Measurements from ENCODE around the gene HOXD1.

HOXD1 gene

DNA sequence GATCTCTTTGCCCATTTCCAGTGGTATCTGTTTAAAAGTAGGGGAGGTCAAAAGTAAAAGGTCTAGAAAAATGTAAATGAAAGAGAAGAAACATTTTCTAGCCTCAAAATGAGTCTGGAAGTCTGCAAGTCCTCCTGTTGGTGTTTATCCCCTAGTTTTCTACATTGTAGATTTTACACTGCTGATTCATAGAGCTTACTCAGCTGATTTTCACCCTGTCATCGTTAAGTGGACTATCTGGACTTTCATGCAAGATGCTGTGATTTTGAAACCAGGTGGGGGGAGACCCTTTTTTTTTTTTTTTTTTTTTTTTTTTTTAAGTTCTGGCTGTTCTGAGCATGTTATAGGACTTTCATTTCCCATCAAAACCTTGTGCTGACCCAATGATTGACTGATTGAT lies 21.1 kb upstream of the HOXD1 start:
- DNase-seq = no peak

DNA sequence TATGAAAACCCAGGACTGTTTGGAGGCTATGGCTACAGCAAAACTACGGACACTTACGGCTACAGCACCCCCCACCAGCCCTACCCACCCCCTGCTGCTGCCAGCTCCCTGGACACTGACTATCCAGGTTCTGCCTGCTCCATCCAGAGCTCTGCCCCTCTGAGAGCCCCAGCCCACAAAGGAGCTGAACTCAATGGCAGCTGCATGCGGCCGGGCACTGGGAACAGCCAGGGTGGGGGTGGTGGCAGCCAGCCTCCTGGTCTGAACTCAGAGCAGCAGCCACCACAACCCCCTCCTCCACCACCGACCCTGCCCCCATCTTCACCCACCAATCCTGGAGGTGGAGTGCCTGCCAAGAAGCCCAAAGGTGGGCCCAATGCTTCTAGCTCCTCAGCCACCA lies 19.3 kb upstream of the HOXD1 start:
- no peak for DNase-seq

DNA sequence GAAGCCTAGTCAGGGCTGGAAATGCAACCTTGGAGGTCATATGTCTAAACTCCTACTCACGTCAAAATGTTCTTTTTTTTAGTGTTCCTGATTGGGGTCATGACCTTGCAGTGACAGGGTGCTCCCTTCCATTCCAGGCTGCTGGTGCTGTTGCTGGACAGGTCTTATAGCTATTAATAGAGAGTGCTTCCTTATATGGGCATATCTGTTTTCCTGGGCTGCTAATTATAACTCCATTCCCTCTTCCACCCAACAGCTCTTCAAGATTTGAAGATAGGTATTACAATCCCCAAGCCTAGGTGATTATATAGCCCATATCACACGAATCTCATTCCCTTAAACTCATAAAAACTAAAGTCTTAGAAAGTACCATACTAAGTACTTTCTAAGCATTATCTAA lies 18.8 kb upstream of the HOXD1 start:
- DNase-seq = no peak

DNA sequence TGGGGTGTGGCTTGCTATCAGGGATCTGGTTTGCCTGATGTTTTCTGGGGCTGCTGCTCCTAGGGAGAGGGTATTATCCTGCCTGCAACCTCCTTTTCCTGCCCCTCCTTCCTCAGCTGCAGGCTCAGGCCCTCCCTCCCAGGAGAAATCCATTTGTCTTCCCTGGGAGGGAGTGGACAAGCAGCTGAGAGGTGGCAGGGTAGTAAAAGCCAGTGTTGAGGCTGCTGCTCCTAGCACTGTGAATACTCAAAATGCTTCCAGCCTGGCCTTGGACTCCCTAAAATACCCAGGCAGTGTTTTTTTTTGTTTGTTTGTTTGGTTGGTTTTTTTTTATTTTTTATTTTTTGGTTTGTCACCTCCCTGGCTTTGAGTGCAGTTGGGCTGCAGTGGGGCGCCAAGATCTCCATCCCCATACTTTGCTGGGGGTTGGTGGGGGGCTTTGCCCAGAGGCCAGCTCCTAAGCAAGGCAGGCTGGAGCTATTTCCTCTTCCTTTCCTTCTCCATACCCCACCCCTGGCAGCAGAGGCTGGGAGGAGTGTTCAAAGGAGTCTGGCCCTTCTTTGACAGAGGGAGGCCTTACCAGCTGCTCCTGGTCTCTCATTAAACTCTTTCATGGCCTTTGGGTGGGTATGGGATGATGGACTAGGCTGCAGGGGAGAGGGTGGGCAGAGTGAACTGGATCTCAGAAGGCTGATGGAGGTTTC lies 17.7 kb upstream of the HOXD1 start:
- no peak for DNase-seq

DNA sequence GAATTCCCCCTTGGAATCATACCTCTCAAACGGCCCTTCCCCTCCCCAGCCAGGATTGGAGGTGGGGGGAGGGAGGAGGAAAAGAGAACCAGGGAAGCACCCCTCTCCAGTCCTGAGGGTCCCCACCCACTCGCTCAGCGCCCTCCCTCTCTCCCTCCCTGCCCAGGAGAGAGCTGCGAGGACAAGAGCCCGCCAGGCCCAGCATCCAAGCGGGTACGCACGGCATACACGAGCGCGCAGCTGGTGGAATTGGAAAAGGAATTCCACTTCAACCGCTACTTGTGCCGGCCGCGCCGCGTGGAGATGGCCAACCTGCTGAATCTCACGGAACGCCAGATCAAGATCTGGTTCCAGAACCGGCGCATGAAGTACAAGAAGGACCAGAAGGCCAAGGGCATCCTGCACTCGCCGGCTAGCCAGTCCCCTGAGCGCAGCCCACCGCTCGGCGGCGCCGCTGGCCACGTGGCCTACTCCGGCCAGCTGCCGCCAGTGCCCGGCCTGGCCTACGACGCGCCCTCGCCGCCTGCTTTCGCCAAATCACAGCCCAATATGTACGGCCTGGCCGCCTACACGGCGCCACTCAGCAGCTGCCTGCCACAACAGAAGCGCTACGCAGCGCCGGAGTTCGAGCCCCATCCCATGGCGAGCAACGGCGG lies 17.0 kb upstream of the HOXD1 start:
- no peak for DNase-seq

DNA sequence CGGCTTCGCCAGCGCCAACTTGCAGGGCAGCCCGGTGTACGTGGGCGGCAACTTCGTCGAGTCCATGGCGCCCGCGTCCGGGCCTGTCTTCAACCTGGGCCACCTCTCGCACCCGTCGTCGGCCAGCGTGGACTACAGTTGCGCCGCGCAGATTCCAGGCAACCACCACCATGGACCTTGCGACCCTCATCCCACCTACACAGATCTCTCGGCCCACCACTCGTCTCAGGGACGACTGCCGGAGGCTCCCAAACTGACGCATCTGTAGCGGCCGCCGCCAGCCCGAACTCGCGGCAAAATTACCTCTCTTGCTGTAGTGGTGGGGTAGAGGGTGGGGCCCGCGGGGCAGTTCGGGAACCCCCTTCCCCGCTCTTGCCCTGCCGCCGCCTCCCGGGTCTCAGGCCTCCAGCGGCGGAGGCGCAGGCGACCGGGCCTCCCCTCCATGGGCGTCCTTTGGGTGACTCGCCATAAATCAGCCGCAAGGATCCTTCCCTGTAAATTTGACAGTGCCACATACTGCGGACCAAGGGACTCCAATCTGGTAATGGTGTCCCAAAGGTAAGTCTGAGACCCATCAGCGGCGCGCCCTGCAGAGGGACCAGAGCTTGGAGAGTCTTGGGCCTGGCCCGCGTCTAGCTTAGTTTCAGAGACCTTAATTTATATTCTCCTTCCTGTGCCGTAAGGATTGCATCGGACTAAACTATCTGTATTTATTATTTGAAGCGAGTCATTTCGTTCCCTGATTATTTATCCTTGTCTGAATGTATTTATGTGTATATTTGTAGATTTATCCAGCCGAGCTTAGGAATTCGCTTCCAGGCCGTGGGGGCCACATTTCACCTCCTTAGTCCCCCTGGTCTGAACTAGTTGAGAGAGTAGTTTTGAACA lies 16.2 kb upstream of the HOXD1 start:
- no peak for DNase-seq

DNA sequence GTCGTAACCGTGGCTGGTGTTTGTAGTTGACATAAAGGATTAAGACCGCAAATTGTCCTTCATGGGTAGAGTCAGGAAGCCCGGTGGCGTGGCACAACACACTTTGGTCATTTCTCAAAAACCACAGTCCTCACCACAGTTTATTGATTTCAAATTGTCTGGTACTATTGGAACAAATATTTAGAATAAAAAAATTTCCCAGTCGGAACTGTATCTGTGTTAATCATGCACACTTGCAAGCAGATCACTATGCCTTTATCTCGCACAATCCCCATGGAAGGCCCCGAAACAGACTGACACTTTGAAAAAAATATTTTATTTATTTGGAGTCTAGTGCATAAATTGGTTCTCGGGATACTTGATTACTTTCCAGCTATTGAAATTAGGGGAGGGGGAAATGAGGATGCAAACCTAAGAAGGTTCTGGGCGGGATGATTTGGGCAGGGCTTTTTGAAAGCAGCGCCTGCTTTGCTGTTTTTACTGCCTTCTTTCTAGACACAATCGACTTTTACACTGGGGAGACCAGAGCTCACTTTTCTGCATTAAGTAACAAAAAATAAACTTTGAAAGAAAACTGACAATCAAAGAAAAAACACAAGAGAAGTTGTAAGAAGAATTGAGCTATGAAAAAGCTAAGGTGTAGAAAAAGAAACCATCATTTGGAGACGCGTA lies 15.4 kb upstream of the HOXD1 start:
- DNase-seq = no peak

DNA sequence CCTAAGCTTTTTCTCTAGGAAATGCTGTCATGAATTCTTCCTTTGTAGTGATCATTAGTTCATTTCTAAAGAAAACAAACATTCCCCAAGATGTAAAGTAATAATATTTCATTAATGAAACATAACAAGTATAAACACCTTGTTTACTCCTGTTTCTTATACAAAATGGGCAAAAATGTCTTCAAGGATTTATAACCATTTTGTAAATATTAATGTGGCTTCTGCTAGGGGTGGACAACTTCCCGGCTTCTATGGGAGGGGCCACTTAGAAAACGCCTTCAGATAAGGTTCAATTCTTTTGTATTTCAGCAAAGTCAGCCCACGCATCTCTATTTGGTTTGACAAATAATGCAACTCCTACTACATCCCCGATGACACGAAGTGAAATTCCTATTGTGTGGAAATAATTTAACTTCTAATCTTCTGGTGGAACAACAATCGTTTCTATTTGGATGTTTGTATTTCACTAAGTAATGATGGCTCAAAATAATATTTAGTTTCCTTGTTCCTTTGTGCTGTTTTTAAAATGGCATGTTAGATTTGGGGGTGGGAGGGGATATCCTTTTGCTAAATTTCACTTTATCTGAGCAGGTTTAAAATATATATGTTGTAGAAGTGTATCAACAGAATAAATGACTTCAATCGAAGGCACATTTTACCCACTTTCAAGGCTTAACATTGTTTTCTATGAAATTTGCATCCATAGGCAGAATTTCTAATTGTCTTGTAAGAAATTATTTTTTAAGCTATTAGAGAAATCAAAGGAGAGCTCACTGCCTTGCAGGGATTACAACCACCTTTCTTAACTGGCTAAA lies 14.7 kb upstream of the HOXD1 start:
- no peak for DNase-seq

DNA sequence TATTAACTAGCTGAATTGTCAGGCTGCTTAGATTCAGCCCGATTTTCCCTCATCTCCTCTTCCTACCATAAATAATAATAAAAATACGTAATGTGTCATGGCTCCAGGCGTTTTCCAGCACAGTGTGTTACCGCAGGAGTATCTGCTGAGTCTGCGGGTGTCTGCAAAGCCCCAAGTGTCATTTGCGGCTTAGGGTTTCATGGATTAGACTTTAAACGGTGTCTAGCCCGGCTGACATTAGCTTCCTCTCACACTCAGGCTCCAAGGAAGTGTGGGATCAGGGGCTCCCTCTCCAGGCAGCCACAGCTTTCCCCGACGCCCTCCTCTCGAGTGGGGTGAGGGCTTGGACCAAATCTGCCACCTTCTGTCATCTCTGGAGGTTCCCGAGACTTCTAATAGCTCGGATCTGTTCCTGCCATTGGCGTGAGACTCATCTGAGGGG lies 14.1 kb upstream of the HOXD1 start:
- no peak for DNase-seq

DNA sequence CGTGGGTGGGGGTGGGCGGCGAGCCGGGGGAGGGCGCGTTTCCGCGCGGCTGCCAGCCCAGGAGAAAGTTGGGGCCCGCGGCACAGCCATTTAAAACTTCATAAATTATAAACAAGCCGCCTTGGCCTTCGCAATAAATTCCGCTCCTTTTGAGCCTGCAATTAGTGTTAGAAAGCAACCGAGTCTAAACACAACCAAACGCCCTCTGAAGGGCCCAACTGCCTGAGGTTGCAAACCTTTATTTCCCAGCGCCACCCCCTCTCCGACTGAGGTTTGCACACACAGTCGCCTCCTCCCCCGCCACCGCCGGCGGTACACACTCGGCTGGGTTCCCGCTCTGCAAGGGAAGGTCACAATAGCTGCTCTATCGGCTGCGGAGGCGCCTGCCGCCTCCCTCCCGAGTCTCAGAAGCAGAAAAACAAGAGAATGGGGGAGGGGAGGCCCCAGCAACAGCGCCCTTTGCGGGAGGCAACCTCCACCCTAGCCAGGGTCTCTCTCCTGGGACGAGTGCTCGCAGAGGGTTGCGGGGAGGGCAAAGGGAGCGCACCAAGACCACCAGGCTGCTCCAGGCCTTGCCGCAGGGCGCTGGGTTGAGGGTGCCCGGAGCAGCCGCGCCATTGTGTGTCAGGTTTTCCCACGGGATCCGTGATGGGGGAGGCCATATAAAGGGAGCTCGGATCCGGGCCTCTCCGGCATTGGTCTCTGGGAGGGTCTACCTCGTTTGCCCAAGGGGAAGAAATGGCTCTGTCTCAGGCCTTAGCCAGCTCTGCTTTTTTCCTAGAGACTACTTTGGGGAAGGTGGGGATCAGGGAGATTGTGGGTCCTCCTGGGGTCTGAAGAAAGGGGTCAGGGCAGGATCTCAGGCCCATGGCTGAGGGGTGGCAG lies 13.4 kb upstream of the HOXD1 start:
- no peak for DNase-seq

DNA sequence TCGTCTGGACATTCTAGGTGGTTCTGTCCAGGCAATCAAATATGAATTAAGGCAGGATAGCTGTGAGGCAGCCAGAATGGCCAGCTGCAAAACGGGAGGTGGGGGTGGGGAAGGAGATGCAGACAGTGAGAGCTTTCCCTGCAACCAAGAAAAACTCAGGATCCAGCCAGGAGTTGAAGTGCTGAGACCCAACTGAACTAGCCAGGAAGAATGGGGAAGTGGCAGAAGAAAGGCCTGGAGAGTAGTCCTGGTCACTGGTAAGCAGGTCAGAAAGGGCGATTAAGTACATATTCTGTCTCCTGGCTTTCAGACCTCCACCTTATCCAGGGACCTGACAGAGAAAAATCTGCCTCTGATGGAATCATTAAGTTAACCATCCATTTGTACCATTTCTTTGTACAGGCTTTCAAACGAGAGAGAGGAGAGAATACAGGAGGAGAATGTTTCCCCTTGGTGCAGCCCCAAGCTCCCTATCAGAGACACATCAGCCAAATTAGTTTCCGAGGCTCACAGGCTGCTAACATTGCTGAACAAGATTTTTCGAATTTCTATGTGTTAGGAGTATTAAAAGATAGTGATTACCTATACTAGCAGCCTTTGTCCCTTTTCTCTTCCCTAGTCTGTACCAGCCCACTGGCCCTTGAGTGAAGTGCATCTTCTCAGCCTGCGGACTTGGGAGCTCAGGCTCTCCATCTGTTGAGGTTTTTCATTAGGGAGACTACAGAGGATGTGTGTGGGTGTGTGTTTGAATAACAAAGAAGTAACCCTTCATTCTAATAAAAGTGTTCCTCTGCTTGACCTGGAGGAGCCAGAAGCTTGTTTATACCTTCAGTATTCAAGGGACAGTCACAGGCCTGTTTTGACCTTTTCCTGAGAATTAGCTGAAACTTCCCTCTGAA lies 12.5 kb upstream of the HOXD1 start:
- DNase-seq = no peak

DNA sequence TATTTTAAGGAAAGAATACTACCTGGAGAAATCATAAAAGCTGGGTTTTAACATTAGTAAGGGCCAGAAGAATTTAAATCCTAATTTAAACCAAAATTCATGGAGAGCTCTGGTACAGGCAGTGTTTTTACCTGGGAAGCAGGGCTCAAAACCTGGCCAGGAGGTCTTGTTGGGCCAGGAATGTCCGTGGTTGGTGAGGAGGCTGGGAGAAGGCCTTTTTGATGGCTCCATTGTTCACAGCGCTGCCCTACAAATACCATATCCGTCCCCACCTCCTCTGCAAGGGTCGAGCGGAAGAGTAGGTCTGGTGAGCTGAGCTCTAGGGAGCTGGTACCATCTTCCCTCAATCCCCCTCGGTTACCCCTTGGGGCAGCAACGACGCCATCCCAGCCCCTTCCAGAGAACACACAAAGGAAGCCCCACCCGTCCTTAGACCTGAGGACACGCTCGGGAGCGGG lies 10.9 kb upstream of the HOXD1 start:
- DNase-seq = no peak

DNA sequence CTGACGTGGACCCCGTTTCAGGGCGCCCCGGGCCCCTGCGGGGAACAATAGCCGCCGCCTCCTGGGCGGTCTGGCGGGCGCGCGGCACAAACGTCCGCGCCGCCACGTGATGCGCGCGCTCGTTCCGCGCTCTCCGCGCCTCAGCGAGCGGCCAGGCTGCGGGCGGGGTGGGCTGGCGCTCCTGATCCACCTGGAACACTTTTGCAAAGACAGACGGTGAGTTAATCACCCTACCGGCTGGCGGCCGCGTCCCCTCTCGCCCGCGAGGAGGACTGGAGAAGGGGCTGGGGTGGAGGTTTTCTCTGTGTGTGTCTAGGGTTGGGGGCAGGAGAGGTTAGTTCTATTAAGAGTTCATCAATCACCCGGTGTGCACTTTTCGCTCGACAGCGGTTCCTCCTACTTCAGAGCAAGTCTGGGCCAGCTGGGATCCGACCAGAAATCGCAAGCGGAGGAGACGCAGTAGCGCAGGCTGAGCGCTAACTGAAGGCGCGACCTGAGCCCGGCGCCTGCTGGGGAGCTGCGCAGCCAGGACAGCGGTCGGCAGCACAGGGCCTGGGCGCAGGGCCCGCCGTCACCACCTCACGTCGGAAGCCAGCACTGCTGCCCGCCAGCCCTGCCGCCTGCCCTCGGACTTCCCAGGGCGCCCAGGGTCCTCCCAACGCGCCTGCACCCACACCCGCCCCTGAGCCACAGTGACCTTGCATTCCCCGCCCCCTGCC lies 10.3 kb upstream of the HOXD1 start:
- DNase-seq = peak; percentile 63

DNA sequence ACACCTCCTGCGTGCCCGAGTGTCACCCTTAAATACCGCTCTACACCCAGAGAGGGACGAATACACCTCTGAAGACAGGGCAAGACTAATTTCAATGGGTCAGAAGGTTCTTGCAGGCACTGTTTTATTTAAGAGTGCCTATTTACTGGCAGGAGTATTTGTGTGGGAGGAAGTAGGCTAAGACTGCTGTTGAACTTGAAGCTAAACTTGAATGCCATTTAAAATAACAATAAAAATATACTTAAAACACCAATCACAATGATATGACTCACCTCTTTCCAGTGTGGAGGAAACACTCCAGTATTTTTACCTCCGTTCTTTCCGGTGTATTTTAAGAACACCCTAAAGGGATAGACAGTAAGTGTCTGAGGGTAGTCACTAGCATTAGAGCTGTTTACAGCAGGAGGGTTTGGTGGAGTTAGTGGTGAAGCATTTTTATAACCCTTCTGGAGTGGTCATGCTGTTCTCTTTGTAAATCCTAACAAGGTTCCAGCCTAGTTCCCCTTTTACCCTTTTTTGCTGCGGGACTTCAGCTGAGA lies 9.6 kb upstream of the HOXD1 start:
- DNase-seq = no peak

DNA sequence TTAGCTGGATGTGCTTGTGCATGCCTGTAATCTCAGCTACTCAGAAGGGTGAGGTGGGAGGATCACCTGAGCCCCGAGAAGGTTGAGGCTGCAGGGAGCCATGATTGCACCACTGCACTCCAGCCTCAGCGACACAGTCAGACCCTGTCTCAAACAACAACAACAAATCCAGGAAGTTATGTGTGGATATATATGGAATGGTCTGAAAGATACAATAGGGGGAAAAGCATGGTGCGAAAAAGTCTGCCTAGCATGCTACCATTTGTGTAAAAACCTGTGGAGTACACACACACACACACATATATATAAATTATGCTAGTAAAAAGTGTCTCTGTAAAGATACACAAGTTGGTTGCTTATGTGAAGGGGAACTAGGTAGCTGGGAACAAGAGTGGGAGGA lies 6.9 kb upstream of the HOXD1 start:
- no peak for DNase-seq

DNA sequence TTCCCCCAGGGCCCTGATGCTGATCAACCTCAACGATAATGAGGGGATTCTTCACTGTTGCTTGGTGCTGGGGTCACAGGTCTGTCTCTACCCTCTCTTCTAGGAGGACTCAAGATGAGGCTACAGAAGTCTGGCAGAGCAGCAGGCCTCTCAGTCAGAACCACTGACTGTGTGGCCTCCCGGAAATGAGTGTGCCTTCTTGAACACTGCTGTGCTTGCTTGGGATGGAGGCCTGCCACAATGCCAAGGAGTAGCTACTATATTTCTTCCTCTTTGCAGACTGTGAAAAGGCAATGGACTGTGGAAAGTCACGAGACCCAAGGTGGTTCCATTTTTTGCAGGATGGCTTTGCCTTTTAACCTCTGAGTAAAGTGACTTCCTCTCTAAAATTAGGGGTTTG lies 5.8 kb upstream of the HOXD1 start:
- no peak for DNase-seq

DNA sequence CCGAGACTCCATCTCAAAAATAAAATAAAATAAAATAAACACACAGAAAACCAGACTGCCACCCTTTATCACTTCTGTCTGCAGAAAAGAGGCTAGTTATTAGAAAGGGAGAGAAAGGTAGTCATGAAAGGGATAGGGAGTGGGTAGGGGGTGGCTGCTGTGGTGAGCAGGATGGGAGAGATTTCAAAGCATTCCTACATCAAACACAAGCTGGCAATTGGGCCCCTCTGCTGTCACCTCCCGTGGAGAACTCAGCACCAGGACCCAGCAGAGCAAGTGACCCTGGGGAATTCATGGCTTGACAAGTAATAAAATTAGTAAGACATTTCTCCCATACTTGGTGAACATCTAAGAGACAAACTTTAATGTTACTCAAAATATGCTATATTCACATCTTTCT lies 3.7 kb upstream of the HOXD1 start:
- no peak for DNase-seq

DNA sequence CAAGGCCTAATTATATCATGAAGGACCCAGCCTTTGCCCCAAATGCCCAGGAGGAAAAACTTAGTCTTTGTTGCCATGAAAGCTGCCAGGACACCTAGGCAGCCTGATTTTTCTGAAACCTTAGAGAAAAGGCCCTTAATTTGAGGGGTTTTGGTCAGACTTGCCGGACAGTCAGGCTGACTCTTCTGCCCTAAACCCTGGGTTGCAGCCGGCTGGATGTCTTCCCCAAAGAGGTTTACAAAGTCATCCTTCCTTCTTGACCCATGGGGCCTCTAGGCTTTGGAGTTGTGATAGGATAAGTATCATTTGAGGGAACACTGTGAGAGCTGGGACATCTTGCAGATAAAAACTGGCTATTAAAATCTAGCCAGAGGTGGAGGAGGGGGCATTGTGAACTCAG lies 2.4 kb upstream of the HOXD1 start:
- no peak for DNase-seq

DNA sequence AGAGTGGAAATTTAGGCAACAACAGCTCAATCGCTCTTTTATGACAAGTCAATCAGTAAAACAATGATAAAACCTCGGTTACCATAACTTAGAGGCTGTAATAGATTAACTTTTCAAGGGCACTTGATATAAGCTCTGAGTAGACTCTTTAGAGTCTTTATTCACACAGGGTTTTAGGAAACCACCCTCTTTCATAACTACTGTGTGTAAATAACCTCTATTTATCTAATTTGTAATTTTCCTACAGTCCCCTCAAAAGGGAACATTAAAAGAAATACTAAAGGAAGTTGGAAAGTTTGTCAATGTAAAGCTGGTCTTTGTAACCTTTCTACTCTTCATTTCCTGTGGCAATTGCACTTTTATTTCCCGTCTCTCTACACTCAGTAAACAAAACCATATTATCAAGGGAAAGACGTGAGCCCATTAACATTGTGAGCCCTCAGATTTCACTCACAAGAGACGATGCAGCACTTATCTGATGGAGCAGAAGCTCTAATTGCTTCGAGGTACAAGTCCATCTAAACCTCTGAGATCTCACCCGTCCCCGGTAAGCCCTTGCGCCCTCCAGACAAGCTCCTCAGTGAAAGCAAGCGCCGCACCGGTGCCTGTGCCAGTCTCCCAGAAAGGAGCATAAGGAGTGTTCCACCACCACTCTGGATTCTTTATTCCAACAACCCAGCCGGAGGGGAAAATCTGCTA lies 1.1 kb upstream of the HOXD1 start:
- no peak for DNase-seq
